B cell (primary cell): Measurements from ENCODE around the gene PIWIL1. TPM values are rescaled to one million over a fixed set of nuclear protein-coding genes. Genes with fewer than 3 reads are reported as not detected.

Source experiments
- ATAC-seq: fragments of 200-7000 bp; cut with Tn5 transposase; one replicate; pipeline ENCODE4 v1.10.0; 2021; ENCODE audit warnings: low read depth, mild to moderate bottlenecking, moderate number of reproducible peaks, moderate library complexity
- CTCF ChIA-PET: fragments of 350-600 bp; sonication (Branson Sonifier 250); formaldehyde crosslinking; loops from one replicate; lab custom pipeline; 2021; ENCODE audit warnings: antibody characterized with exemption, inconsistent platforms; lab: Charles Lee
- POLR2A ChIA-PET: fragments of 350-600 bp; sonication (Branson Sonifier 250); formaldehyde crosslinking; loops from one replicate; lab custom pipeline; 2021; ENCODE audit warnings: antibody characterized with exemption; lab: Charles Lee
- DNase-seq: peaks from one replicate; pipeline ENCODE4 v3.0.0; 2013
- H2AFZ ChIP-seq: 2 replicates; pipeline ENCODE4 v1.6.1; 2012; ENCODE audit warnings: mild to moderate bottlenecking, low read depth, low read length; ENCODE audit not compliant: insufficient read depth, poor library complexity, severe bottlenecking
- H3K27ac ChIP-seq, 2 donors: 1 replicate in 1 of 2; 2 replicates in 1 of 2; pipeline ENCODE4 v1.5.1; 2012 to 2013; ENCODE audit warnings: low read length in 2 of 2, mild to moderate bottlenecking in 2 of 2, moderate library complexity in 1 of 2
- H3K27me3 ChIP-seq, 4 experiments: fragments of 200-600 bp in 1 of 4; sonication (generic) in 1 of 4; replicated peaks in 1 of 4; 1 replicate in 2 of 4; 2 replicates in 2 of 4; pipeline versions ENCODE4 v1.6.1 to v1.7.0; 2013 to 2016; ENCODE audit warnings: low read length in 3 of 4, mild to moderate bottlenecking in 2 of 4, mixed read lengths in 1 of 4, moderate library complexity in 1 of 4; ENCODE audit not compliant: insufficient read depth in 4 of 4, control insufficient read depth in 3 of 4; ENCODE audit errors: control extremely low read depth in 1 of 4
- H3K36me3 ChIP-seq, 2 experiments: replicated peaks in 1 of 2; 1 replicate in 1 of 2; 2 replicates in 1 of 2; pipeline versions ENCODE4 v1.6.1 to v1.7.1; 2013; ENCODE audit warnings: low read length in 1 of 2; ENCODE audit not compliant: insufficient read depth in 2 of 2, control insufficient read depth in 1 of 2; ENCODE audit errors: control extremely low read depth in 1 of 2, extremely low read depth in 1 of 2
- H3K4me1 ChIP-seq, 2 donors: fragments of 200-600 bp in 1 of 2; sonication (generic) in 1 of 2; 1 replicate in 1 of 2; 2 replicates in 1 of 2; pipeline versions ENCODE4 v1.5.1 to v1.6.1; 2013 to 2017; ENCODE audit warnings: low read length in 2 of 2; ENCODE audit not compliant: control insufficient read depth in 2 of 2, insufficient read depth in 2 of 2
- H3K4me2 ChIP-seq: replicated peaks from 2 replicates; pipeline ENCODE3; 2012; ENCODE audit warnings: mild to moderate bottlenecking, low read depth, low read length; ENCODE audit not compliant: poor library complexity, severe bottlenecking
- H3K4me3 ChIP-seq, 5 experiments: fragments of 200-600 bp in 1 of 5; sonication (generic) in 1 of 5; 1 replicate in 3 of 5; 2 replicates in 2 of 5; pipeline versions ENCODE4 v1.5.1 to v1.7.0; 2011 to 2016; ENCODE audit warnings: low read length in 4 of 5, mild to moderate bottlenecking in 4 of 5, low read depth in 2 of 5, control low read depth in 1 of 5, moderate library complexity in 1 of 5; ENCODE audit not compliant: insufficient read depth in 1 of 5; ENCODE audit errors: control extremely low read depth in 1 of 5, extremely low read depth in 1 of 5
- H3K79me2 ChIP-seq: fragments of 200-600 bp; sonication (generic); one replicate; pipeline ENCODE4 v1.6.0; 2016; ENCODE audit warnings: low read length; ENCODE audit not compliant: control insufficient read depth, insufficient read depth
- H3K9ac ChIP-seq: fragments of 200-600 bp; sonication (generic); 2 replicates; pipeline ENCODE4 v1.6.1; 2017; ENCODE audit warnings: mild to moderate bottlenecking, low read length, moderate library complexity
- H3K9me3 ChIP-seq, 3 donors: one replicate each; pipeline versions ENCODE4 v1.6.1 to v1.7.1; 2013; ENCODE audit warnings: low read length in 2 of 3; ENCODE audit not compliant: control insufficient read depth in 2 of 3, insufficient read depth in 1 of 3; ENCODE audit errors: control extremely low read depth in 1 of 3
- H4K20me1 ChIP-seq: 2 replicates; pipeline ENCODE4 v1.6.0; 2012; ENCODE audit warnings: mild to moderate bottlenecking, low read length; ENCODE audit not compliant: insufficient read depth, control insufficient read depth, poor library complexity, severe bottlenecking
- H3K27ac Mint-ChIP-seq: one replicate; pipeline ENCODE4 v1.8.0; 2021; ENCODE audit warnings: mixed read lengths
- H3K27me3 Mint-ChIP-seq: one replicate; pipeline ENCODE4 v1.8.0; 2021; ENCODE audit warnings: mixed read lengths
- H3K4me1 Mint-ChIP-seq: one replicate; pipeline ENCODE4 v1.8.0; 2021; ENCODE audit warnings: mixed read lengths
- H3K4me3 Mint-ChIP-seq: one replicate; pipeline ENCODE4 v1.8.0; 2021; ENCODE audit warnings: mixed read lengths
- H3K9me3 Mint-ChIP-seq: one replicate; pipeline ENCODE4 v1.8.0; 2022; ENCODE audit warnings: mixed read lengths; ENCODE audit not compliant: insufficient read depth
- CTCF ChIP-seq: fragments of 200-600 bp; IDR thresholded peaks from one replicate; pipeline ENCODE4 v1.8.0; 2022; ENCODE audit warnings: antibody characterized with exemption, mild to moderate bottlenecking
- EZH2 ChIP-seq: IDR thresholded peaks from 2 replicates; pipeline ENCODE4 v1.6.1; 2012; ENCODE audit warnings: borderline replicate concordance, low read depth, mild to moderate bottlenecking, moderate library complexity, low read length; ENCODE audit not compliant: insufficient read depth, poor library complexity, severe bottlenecking
- WGBS: methylation state at CpG from one replicate; pipeline ENCODE4 v1.1.5; 2013; ENCODE audit warnings: missing lambda C conversion rate; ENCODE audit not compliant: insufficient coverage; 5-methylcytosine and 5-hydroxymethylcytosine counted together
- intact Hi-C: fragments of 100-400 bp; cut with micrococcal nuclease; formaldehyde crosslinking; loops from one replicate; pipeline ENCODE4 v1.10.0; 2022
- polyA plus RNA-seq: library from polyadenylated mRNA; depleted of rRNA; stranded (reverse); fragments of >200 nt; gene quantifications from 2 replicates; pipeline ENCODE4 v1.2.3, GENCODE V29; 2012
- total RNA-seq, 2 donors: library from RNA; stranded (reverse); fragments of 120-200 nt in 1 of 2; gene quantifications; 1 replicate in 1 of 2; 2 replicates in 1 of 2; pipeline versions ENCODE4 v1.2.3 to v1.2.4, GENCODE V29; 2013 to 2022

PIWIL1 gene
- total and polyA plus RNA-seq, 2 donors (not counting 1 experiment from before 2014, with no cell fraction given) = not detected

- Histone ChIP-seq H4K20me1 (no peaks in the 10 kb centered on the region), H3K9me3 (peaks cover 0 to 11% (median 0%) of the 10 kb centered on the region in 3 donors), H3K9ac (no peak overlapping the region), H2AFZ (no peak overlapping the region), H3K79me2 (no peaks in the 10 kb centered on the region), H3K4me2 (no peak overlapping the region), H3K27me3 (peaks cover 0 to 9% (median 0%) of the 10 kb centered on the region in 4 experiments), H3K4me3 (no peak overlapping the region), H3K4me1 (no peaks in the 10 kb centered on the region), H3K27ac (no peak overlapping the region), H3K36me3 (no peaks in the 10 kb centered on the region)
- H3K27me3 Mint-ChIP-seq = peaks cover 16% of the 10 kb centered on the region
- ChIA-PET POLR2A (no interaction called here), CTCF (interaction anchor here (0.6 kb wide), 1 partner anchor 57 kb away, joined by 3 read pairs; no protein-coding TSS in a partner anchor)
- intact Hi-C loops = no loop called here
- H3K4me1 Mint-ChIP-seq = no peaks in the 10 kb centered on the region
- WGBS = 88% methylated on average over 28 of the region's 33 CpGs
- H3K4me3 Mint-ChIP-seq = no peak overlapping the region
- TF ChIP-seq CTCF (no peak), EZH2 (no peak)
- no peak overlapping the region for H3K27ac Mint-ChIP-seq
- H3K9me3 Mint-ChIP-seq = no peaks in the 10 kb centered on the region
- ATAC-seq (no peak), DNase-seq (no peak)
These were observed 782 bp upstream of the PIWIL1 start for GRCh38 chr12:130336723-130337487.
